Measurements from ENCODE around the gene CHEK2. TPM values are rescaled to one million over a fixed set of nuclear protein-coding genes. Genes with fewer than 3 reads are reported as not detected.

Gene CHEK2
- 20.6 and 30.1 TPM in 2 replicates for total RNA-seq

GRCh38 chr22:28741785-28742561 is at the start of gene CHEK2, which contains the start of gene HSCB:
CHEK2 (minus strand) TSS chr22:28741820; CDS start chr22:28734721, 7,099 bp downstream.
HSCB (plus strand) TSS chr22:28742039; CDS start chr22:28742096, 57 bp downstream.

GRCh38 chr22:28772633-28773460 is 31.2 kb upstream of the CHEK2 start, which contains the start of gene CCDC117:
CCDC117 (plus strand) TSS chr22:28772695; CDS start chr22:28772850, 155 bp downstream.

DNA sequence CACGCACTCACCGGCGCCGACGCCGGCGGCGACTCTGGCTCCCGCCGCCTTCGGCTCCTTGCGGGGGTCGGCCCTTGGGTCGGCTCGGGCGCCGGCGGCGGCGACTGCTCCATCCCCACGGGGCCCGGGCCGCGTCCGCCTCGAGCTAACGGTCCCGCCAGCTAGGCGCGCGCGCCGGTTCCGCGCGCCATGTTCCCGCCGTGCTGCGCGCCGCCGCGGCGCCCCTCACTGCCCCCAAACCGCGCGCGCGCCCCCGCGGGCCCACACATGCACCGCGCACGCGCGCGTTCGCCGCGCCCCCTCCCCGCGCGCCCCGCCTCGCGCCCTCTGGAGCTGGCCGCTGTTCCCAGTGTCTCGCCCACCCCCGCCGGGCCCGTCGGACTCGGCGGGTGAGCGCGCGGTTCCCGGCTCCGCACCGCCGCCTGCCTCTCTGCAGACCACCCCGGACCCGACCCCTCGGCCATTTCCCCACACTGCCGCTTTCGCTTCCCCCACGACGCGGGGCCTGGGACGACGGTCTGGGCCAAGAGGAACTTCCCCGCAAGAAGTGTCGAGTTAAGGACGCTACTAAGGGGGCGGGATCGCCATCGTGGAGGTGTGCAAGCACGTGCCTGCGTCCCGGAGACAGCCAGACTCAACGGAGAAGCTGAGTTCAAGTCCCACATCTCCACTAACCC is 61.9 kb downstream of the CHEK2 start, which contains the start of gene TTC28:
TSS of gene TTC28 (minus strand) at position 230 of the 677 bp plus-strand sequence. CDS start at position 113, 117 bp downstream.

Other genes with a start within 250 kb of the CHEK2 start
- 21.8 and 31.4 TPM in 2 replicates for gene TTC28, start 62.0 kb downstream of the CHEK2 start, total RNA-seq
- gene HSCB, start 219 bp upstream of the CHEK2 start, total RNA-seq, result 18.1 and 18.8 TPM in 2 replicates
- 15.2 and 15.9 TPM in 2 replicates for gene CCDC117, start 30.9 kb upstream of the CHEK2 start, total RNA-seq
- gene XBP1, start 58.7 kb upstream of the CHEK2 start, total RNA-seq, result 303 and 354 TPM in 2 replicates
- 4.8 and 5.1 TPM in 2 replicates for gene ZNRF3, start 141.8 kb upstream of the CHEK2 start, total RNA-seq